ENCODE data around the gene TPTE2.
"Not testable (repeated sequence)": the region's sequence is repeated elsewhere in the genome, so short reads cannot be mapped to it uniquely, and the experiment has no call there.

TPTE2 gene

GRCh38 chr13:19567820-19568534 is 6.6 kb upstream of the TPTE2 start:
- DNase-seq = no peak

GRCh38 chr13:19561585-19561984 is 253 bp upstream of the TPTE2 start:
- no peak for DNase-seq

- not testable (repeated sequence) for DNase-seq
Measured at GRCh38 chr13:19560672-19561071, 660 bp downstream of the TPTE2 start.

- DNase-seq = not testable (repeated sequence)
Measured at GRCh38 chr13:19559739-19560138, 1.6 kb downstream of the TPTE2 start.

- not testable (repeated sequence) for DNase-seq
Measured at GRCh38 chr13:19557287-19557686, 4.0 kb downstream of the TPTE2 start.

- DNase-seq = not testable (repeated sequence)
Measured at GRCh38 chr13:19549245-19549644, 12.1 kb downstream of the TPTE2 start.

GRCh38 chr13:19525634-19526033 is 35.7 kb downstream of the TPTE2 start:
- not testable (repeated sequence) for DNase-seq

GRCh38 chr13:19519049-19519448 is 42.3 kb downstream of the TPTE2 start:
- no peak for DNase-seq

- DNase-seq = not testable (repeated sequence)
Measured at GRCh38 chr13:19507623-19508022, 53.7 kb downstream of the TPTE2 start.

GRCh38 chr13:19460126-19460525 is 101.2 kb downstream of the TPTE2 start:
- DNase-seq = not testable (repeated sequence)

GRCh38 chr13:19439056-19439686 is 122.2 kb downstream of the TPTE2 start:
- peak; percentile 10 to 20 (median 19) for DNase-seq

- not testable (repeated sequence) for DNase-seq
Measured at GRCh38 chr13:19437780-19438179, 123.6 kb downstream of the TPTE2 start.

GRCh38 chr13:19422236-19422635 is 139.1 kb downstream of the TPTE2 start:
- DNase-seq = not testable (repeated sequence)

GRCh38 chr13:19412494-19412893 is 148.8 kb downstream of the TPTE2 start:
- not testable (repeated sequence) for DNase-seq

- DNase-seq = not testable (repeated sequence)
Measured at GRCh38 chr13:19382746-19383511, 178.4 kb downstream of the TPTE2 start.

GRCh38 chr13:19382111-19382510 is 179.2 kb downstream of the TPTE2 start:
- DNase-seq = no peak

All from suppressor macrophage treated with lipopolysaccharide for 1 hour (primary cell).